Stomach smooth muscle (tissue), 2 donors: ENCODE data around the gene ENTPD6.

ENCODE experiments used
- H3K27ac ChIP-seq: one replicate; pipeline ENCODE4 v1.7.0; 2013; ENCODE audit warnings: mild to moderate bottlenecking, low read length, inconsistent platforms
- H3K27me3 ChIP-seq, 2 donors: one replicate each; pipeline ENCODE4 v1.7.0; 2013; ENCODE audit warnings: low read length in 2 of 2; ENCODE audit not compliant: insufficient read depth in 2 of 2, control insufficient read depth in 1 of 2
- H3K36me3 ChIP-seq, 2 donors: one replicate each; pipeline ENCODE4 v1.7.0; 2013; ENCODE audit warnings: low read length in 2 of 2; ENCODE audit not compliant: control insufficient read depth in 2 of 2, insufficient read depth in 2 of 2
- H3K4me1 ChIP-seq: one replicate; pipeline ENCODE4 v1.7.0; 2013; ENCODE audit warnings: low read length; ENCODE audit not compliant: control insufficient read depth, insufficient read depth
- H3K4me3 ChIP-seq, 2 donors: one replicate each; pipeline ENCODE4 v1.7.0; 2013; ENCODE audit warnings: low read length in 2 of 2
- H3K9ac ChIP-seq, 2 donors: one replicate each; pipeline ENCODE4 v1.7.0; 2013; ENCODE audit warnings: low read length in 2 of 2, mild to moderate bottlenecking in 1 of 2
- H3K9me3 ChIP-seq, 2 donors: one replicate each; pipeline ENCODE4 v1.7.0; 2013; ENCODE audit warnings: low read length in 2 of 2; ENCODE audit not compliant: control insufficient read depth in 2 of 2
- donor health status: healthy.
- donor health status: Pancreatic carcinoma.

The ENTPD6 gene

GRCh38 chr20:25188218-25188617, 7.3 kb upstream of the ENTPD6 start:
- Histone ChIP-seq H3K9ac (no peak overlapping the region), H3K36me3 (no peaks in the 10 kb centered on the region), H3K27ac (no peak overlapping the region)

GRCh38 chr20:25191051-25191450, 4.5 kb upstream of the ENTPD6 start:
- Histone ChIP-seq H3K9ac (no peak overlapping the region), H3K27me3 (peaks cover 5 to 13% of the 10 kb centered on the region in 2 donors), H3K4me3 (no peak overlapping the region), H3K9me3 (no peaks in the 10 kb centered on the region), H3K4me1 (peaks cover 11% of the 10 kb centered on the region), H3K27ac (no peak overlapping the region), H3K36me3 (no peaks in the 10 kb centered on the region)

More at GRCh38 chr20:25188218-25188617, 7.3 kb upstream of the ENTPD6 start:
- no peaks in the 10 kb centered on the region for H3K9me3 ChIP-seq
- H3K4me3 ChIP-seq, result no peak overlapping the region
- peaks cover 5 to 13% of the 10 kb centered on the region in 2 donors for H3K27me3 ChIP-seq
- no peaks in the 10 kb centered on the region for H3K4me1 ChIP-seq

- Histone ChIP-seq H3K9me3 (no peaks in the 10 kb centered on the region), H3K27ac (no peak overlapping the region), H3K9ac (no peak overlapping the region), H3K27me3 (peaks cover 5 to 13% of the 10 kb centered on the region in 2 donors), H3K36me3 (no peaks in the 10 kb centered on the region), H3K4me3 (no peak overlapping the region), H3K4me1 (peaks cover 18% of the 10 kb centered on the region)
These were observed 3.8 kb upstream of the ENTPD6 start for GRCh38 chr20:25191689-25192088.

- Histone ChIP-seq H3K27me3 (peaks cover 0 to 3% of the 10 kb centered on the region in 2 donors), H3K4me3 (no peak overlapping the region), H3K9ac (no peak overlapping the region), H3K27ac (no peak overlapping the region), H3K9me3 (no peaks in the 10 kb centered on the region), H3K4me1 (peaks cover 29% of the 10 kb centered on the region), H3K36me3 (no peaks in the 10 kb centered on the region)
These were observed 1.7 kb upstream of the ENTPD6 start for GRCh38 chr20:25193843-25194242.

- peak overlapping the region; percentile 89 to 95 for H3K4me3 ChIP-seq
- peaks cover 31% of the 10 kb centered on the region for H3K4me1 ChIP-seq
- H3K9me3 ChIP-seq, result no peaks in the 10 kb centered on the region
- H3K27ac ChIP-seq, result no peak overlapping the region
- H3K36me3 ChIP-seq, result no peaks in the 10 kb centered on the region
- peak overlapping the region in 1 of 2 donors; percentile 90 for H3K9ac ChIP-seq
- H3K27me3 ChIP-seq, result peaks cover 0 to 3% of the 10 kb centered on the region in 2 donors
These were observed 1.1 kb upstream of the ENTPD6 start for GRCh38 chr20:25194333-25194972.

- H3K27ac ChIP-seq, result peak overlapping the region; percentile 87
- peak overlapping the region; percentile 79 to 91 for H3K9ac ChIP-seq
- peak overlapping the region; percentile 89 to 95 for H3K4me3 ChIP-seq
- H3K4me1 ChIP-seq, result peaks cover 31% of the 10 kb centered on the region
- H3K27me3 ChIP-seq, result no peaks in the 10 kb centered on the region
- no peaks in the 10 kb centered on the region for H3K36me3 ChIP-seq
- H3K9me3 ChIP-seq, result no peaks in the 10 kb centered on the region
These were observed 662 bp downstream of the ENTPD6 start for GRCh38 chr20:25195962-25196785.

- H3K4me3 ChIP-seq, result peak overlapping the region; percentile 89 to 95
- no peaks in the 10 kb centered on the region for H3K27me3 ChIP-seq
- peak overlapping the region; percentile 79 to 91 for H3K9ac ChIP-seq
- H3K9me3 ChIP-seq, result no peaks in the 10 kb centered on the region
- no peak overlapping the region for H3K27ac ChIP-seq
- H3K4me1 ChIP-seq, result peaks cover 31% of the 10 kb centered on the region
- H3K36me3 ChIP-seq, result no peaks in the 10 kb centered on the region
These were observed 1.2 kb downstream of the ENTPD6 start for GRCh38 chr20:25196786-25197120.

GRCh38 chr20:25197183-25197869, 1.8 kb downstream of the ENTPD6 start:
- no peaks in the 10 kb centered on the region for H3K27me3 ChIP-seq
- no peaks in the 10 kb centered on the region for H3K36me3 ChIP-seq
- H3K4me3 ChIP-seq, result peak overlapping the region in 1 of 2 donors; percentile 89
- no peak overlapping the region for H3K27ac ChIP-seq
- no peak overlapping the region for H3K9ac ChIP-seq
- H3K9me3 ChIP-seq, result no peaks in the 10 kb centered on the region
- peaks cover 31% of the 10 kb centered on the region for H3K4me1 ChIP-seq

- Histone ChIP-seq H3K27me3 (no peaks in the 10 kb centered on the region), H3K36me3 (no peaks in the 10 kb centered on the region), H3K9ac (no peak overlapping the region), H3K4me3 (no peak overlapping the region), H3K27ac (no peak overlapping the region), H3K9me3 (no peaks in the 10 kb centered on the region), H3K4me1 (peaks cover 31% of the 10 kb centered on the region)
These were observed 2.3 kb downstream of the ENTPD6 start for GRCh38 chr20:25197870-25198190.

GRCh38 chr20:25198663-25199383, 3.3 kb downstream of the ENTPD6 start:
- no peak overlapping the region for H3K27ac ChIP-seq
- H3K36me3 ChIP-seq, result no peaks in the 10 kb centered on the region
- no peaks in the 10 kb centered on the region for H3K27me3 ChIP-seq
- no peak overlapping the region for H3K9ac ChIP-seq
- H3K9me3 ChIP-seq, result no peaks in the 10 kb centered on the region
- peaks cover 31% of the 10 kb centered on the region for H3K4me1 ChIP-seq
- H3K4me3 ChIP-seq, result peak overlapping the region in 1 of 2 donors; percentile 29
